Cerebellar nuclear complex (tissue), 1 donor: ENCODE data around the gene TUBB2B.
A peak's percentile ranks its signal among the peaks of the same experiment; 100 is the strongest.
"Not testable (repeated sequence)": the region's sequence is repeated elsewhere in the genome, so short reads cannot be mapped to it uniquely, and the experiment has no call there.

Experiments
- DNase-seq, 2 experiments: peaks; one replicate each; lab custom pipeline; 2025; lab: John Stamatoyannopoulos, UW

Gene TUBB2B

DNA sequence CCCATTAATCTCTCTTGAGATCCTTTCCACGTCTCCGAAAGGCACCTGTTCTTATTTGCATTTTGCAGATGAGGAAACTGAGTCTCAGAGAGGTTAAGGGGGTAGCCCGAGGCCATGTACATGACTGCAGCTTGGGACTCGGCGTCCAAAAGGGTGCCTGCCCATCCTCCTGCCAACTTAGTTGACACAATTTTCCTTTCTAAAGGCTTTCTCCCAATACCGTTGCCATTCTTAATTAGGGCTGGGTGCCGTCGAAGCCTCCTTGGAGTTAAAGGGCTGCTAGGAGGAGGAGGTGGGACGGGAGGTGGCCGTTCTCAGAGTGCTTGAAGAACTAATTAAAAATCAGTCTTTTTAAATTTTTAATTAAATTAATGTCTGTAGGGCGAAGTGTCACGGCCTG is 30.7 kb upstream of the TUBB2B start:
- no peak for DNase-seq

DNA sequence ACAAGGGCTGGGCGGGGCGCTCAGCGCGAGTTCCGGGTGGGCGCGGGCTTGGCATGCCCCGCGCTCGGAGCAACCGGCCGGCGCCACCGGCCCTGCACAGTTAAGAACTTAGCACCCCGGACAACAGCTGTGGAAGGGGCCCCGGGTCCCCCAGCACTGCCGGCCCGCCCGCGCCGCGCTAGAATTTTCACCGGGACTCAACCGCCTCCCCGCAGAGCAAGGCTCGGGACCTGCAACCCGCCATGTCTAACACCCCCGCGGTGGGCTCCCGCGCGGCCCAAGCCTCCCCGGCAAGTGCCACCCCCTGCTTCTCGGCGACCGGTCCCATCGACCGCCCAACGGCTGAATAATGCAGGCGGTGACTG is 26.1 kb upstream of the TUBB2B start:
- DNase-seq = no peak

DNA sequence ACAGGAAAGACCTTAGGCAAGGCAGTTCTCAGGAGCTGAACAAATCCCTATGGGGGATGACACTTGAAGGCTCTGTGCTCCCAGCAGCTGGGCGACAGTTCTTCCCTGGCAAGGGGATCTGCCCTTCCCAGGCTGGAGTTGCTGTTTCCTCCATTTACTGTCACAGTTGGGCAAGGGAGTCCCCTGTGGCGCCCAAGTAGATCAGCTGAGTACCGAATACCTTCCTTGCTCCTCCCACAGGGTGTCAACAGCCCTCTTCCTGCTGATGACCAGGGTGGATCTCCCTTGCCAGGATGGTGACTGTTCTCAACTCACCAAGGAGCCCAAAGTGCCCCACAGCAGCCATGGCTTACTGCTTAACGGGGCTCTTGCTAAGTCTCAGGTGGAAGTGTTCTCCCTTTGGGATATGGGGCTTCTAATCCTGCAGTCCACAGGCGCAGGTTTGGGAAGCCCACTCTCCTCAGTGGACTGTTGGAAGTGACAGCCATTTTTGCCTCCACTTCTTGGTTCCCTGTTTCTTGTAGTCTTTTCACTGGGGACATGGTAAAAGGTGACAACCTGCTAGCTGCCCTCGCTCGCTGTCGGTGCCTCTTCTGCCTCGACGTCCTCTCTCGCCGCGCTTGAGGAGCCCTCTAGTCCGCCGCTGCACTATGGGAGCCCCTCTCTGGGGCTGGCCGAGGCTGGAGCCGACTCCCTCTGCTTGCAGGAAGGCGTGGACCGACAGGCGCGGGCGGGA is 25.6 kb upstream of the TUBB2B start:
- DNase-seq = no peak

DNA sequence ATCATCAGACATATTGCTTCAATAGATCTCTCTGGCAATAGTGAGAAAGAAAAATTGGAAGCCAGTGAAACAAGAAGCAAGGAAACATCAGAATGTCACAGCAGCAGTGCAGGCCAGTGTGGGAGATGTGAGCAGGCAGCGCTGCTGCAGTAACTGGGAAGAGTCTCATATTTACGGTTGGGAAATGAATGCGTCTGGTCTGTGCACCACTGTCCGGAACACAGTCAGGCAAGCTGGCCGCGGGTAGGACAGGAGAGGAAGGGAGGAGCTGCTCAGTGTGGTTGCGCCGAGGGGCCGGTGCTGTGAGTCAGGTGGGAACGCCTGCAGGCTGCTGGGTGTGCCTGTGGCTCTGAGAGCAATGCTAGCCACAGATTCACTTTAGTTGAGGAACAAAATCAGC is 24.9 kb upstream of the TUBB2B start:
- no peak for DNase-seq

DNA sequence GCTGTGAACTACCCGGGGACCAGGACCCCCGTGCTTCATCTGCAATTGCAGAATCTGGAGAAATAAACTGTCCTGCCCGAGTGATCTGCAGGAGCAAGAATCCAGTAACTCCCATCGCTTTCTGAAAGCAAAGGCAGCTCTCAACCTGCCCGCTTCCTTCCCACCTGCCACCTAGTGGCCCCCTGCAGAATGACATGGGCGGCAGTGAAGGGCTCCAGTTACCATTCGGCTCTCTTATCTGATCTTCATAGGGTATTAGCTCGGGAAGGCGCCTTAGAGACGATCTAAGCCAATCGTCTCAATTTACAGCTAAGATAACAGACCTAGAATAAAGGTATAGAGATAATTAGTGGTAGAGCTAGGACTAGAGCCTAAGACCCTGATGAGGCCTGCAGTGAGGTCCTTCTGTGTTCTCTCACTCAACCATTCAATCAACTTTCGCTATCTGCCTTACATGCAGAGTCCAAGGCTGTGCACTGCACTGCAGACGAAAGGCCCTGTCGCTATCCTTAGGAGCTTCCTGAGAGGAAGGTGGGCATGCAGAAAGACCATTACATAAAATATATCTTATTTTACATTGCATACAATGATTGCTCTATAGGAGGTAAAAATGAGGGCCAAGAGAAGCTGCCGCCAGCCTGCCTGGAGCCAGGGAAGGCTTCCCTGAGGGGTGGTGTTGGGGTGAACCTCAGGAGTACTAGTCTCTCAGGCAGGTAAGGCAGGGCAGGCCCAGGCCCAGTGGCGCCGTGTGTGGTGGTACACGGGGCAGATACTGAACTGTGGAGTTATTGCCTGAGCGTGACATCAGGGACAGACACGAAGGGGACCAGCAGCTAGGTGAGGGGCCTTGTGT is 24.2 kb upstream of the TUBB2B start:
- peak; percentile 43 to 74 for DNase-seq

DNA sequence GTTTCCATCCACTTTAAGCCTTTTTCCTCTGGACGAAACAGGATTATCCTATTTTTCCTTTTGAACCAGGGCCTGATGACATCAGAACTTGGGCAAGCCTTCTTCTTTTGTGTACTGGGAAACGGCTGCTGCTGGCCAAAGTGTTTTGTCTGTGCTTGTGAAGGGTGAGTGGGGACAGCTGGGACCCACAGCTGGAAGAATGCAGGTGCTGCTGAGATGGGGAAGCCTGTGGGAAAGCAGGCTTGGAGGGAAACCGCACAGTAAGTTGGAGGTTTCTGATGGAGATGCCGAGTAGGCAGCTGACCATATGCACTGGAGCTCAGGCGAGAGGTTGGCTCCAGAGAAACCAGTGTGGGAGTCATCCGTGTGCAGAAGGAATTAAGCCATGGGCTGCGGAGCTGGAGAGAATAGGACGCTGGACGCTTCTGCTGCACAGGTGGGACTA is 22.8 kb upstream of the TUBB2B start:
- DNase-seq = no peak

DNA sequence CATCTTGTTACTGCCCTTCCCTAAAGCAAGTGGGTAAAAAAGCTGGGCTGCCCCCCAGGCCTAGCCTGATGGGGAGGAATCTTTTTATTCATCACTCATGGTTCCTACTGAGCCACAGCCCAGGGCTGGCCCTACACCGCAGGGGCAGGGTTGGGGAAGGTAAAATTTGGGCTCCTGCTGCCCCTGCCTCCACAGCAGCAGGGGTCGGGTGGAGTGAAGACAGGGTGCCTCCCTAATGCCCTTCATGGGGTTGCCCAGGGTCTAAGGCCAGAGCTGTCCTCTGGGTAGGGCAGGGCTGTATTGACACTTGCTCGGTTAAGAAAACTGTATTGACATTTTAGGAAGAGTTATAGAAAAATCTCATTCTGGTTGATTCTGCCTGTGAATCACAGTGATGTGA is 22.4 kb upstream of the TUBB2B start:
- no peak for DNase-seq

DNA sequence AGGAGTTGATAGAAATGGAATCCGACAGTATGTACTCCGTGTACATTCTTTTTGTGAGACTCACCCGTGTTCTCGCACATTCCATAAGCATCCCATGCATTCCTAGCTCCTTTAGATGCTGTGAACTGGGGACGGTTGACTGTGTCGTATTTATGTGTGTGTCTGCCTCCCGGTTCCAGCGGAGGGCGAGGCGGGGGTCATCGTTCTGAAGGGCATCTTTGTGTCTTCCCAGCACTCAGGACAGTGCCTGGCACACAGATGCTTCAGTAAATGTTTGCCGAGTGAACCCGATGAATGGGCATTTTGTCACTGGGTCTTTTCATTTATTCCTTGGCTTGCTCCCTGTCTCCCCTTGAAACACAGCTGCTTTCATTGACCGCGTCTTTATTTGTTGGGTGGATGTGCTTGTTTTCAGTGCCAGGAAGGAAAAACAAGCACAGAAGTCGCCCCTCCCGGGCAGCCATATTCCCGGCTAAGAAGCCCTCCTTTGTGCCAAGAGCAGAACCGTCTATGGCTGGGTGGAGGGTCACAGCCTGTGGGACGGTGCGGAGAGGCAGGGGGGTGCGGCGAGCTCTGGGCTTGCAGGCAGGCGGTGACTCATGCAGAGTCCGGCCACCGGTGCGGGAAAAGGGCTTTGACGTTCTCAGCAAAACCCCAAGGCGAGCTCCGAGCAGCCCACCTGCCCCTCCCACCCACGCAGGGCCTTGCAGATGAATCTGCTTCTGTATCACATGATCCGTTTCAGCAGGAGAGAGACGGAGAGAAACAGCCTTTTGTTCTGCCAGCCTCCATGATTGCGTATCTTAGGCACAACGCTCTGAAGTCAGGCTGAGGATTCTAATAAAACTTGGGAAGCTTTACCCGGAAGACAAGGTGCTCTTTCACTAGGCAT is 20.0 kb upstream of the TUBB2B start:
- DNase-seq = peak in 1 of 2 experiments; percentile 41

DNA sequence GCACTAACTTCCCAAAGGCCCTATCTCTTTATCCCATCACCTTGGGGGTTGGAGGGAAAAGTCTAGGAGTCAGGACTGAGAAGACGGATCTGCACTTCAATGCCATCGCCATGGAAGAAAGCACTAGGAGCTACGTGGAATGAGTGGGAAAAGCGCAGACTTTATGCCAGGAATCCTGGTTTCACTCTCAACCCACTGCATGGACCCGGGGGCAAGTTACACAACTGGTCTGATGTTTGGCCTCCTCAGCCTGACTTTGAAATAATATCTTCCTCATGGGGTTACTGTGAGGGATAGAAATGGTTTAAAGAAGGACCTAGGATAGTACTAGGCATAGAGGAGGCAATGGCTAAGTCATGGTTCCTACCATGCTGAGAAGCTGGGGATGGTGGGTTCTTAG is 17.8 kb upstream of the TUBB2B start:
- no peak for DNase-seq

DNA sequence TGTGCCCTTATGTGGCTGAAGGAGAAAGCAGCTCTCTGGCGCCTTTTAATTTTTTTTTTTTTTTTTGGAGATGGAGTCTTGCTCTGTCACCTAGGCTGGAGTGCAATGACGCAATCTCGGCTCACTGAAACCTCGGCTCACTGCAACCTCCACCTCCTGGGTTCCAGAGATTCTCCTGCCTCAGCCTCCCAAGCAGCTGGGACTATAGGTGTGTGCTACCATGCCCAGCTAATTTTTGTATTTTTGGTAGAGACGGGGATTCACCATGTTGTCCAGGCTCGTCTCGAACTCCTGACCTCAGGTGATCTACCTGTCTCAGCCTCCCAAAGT is 17.3 kb upstream of the TUBB2B start:
- DNase-seq = not testable (repeated sequence)

DNA sequence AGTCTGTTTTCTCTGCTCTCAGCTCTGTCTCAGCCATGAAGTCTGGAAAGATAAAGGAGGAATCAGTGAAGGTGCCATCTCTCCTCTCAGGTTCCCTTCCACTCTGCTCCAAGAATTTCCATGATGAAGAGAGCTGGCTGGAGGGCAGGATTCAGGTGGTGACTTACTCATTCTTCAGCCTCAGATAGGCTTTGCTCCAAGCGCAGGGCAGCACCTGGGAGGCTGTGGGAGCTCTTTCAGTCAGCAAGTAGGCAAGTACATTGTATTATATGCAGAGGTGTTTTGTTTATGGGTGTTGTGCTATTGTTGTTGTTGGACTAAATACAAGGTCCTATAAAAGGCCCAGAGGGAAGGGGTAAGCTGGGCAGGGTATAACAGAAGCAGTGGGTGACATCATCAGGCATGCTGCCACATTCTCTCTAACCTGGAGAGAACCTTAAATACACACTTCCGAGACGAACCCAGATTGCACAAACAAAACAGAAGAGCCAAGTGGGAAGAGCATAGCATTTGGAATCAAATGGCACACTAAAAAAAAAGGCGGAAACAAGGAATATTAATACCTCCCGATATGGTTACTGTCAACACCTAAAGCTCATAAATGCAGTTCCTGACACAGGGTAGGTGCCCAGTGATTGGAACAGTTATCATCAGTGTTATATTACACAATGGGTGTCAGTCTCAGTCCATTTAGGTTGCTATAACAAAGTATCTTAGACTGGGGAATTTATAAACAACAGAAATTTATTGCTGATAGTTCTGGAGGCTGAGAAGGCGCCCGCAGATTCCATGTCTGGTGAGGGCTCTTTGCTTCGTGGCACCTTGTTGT is 16.8 kb upstream of the TUBB2B start:
- no peak for DNase-seq

DNA sequence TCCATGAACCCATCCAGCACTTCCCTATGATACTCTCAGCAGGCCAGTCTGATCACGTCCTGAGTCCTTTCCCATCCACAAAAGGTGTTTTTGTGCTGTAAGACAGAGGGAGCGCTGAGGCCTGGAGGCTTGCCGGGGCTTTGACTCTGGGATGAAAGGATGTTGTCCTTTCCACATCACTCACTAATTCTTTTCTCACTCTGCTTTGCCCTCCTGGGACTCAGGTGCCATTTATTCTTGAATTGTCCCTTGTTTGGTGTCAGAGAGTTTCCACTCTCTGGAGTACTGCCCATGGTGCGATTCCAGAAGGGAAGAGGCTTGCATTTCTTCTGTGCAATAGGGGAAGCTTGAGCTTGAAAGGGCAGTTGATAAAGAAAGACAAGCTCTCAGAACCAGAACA is 15.3 kb upstream of the TUBB2B start:
- DNase-seq = no peak

DNA sequence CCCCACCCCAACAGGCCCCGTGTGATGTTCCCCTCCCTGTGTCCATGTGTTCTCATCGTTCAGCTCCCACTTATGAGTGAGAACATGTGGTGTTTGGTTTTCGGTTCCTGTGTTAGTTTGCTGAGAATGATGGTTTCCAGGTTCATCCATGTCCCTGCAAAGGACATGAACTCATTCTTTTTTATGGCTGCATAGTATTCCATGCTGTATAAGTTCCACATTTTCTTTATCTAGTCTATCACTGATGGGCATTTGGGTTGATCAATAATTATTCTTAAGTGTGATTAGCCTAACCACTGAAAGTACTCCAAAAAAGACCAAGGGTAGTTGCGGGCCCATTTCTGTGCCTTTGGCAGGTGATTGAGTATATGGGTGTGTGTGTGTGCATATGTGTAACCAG is 14.3 kb upstream of the TUBB2B start:
- not testable (repeated sequence) for DNase-seq

DNA sequence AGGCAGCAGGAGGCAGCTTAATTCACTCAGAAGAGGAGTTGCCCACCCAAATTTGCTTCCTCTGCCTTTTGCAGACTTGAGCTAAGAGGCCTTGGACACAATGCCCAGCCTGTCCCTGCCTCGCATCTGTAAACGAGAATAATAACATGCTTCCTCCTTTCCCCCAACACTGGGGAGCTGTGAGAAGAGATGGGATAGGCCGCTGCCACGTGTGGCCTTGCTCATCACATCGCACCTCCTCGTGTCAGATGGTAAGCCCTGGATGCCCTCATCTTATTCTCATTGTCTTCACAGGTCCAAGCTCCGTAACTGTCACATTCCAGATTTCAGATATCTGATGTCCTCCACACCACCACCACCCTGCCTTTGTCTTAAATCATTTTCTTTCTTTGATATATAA is 13.1 kb upstream of the TUBB2B start:
- no peak for DNase-seq

DNA sequence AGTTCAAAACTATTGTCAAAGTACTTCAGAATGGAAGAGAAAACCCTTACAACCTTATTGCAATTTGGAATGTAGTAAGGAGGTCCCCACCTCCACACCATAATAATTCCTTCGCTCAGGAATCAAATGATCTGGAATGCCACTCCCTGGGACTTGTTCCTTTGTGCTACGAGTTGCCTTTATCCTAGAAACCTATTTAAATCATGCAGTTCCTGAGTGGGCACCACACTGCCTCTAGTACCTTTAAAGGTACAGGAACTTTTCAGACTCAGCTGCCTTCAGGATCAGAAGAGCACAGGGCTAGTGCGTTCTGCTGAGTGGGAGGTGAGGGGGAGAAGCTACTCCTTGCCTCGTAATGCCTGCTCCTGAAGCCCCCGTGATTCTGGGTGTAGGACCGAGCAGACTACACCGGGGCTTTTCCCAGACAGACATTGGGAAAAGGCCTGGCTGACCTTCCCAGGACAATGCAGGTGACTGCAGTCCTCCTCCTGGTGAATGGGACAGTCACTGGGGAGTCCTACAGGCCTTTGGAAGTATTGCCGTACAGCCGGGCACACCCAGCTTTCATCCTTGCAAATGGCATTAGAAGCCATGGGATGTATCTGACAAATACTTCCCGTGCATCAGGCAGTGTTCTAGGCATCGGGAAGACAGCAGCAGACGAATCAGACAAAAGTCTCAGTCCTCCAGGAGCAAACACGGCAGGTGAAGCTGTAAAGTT is 11.8 kb upstream of the TUBB2B start:
- DNase-seq = no peak

DNA sequence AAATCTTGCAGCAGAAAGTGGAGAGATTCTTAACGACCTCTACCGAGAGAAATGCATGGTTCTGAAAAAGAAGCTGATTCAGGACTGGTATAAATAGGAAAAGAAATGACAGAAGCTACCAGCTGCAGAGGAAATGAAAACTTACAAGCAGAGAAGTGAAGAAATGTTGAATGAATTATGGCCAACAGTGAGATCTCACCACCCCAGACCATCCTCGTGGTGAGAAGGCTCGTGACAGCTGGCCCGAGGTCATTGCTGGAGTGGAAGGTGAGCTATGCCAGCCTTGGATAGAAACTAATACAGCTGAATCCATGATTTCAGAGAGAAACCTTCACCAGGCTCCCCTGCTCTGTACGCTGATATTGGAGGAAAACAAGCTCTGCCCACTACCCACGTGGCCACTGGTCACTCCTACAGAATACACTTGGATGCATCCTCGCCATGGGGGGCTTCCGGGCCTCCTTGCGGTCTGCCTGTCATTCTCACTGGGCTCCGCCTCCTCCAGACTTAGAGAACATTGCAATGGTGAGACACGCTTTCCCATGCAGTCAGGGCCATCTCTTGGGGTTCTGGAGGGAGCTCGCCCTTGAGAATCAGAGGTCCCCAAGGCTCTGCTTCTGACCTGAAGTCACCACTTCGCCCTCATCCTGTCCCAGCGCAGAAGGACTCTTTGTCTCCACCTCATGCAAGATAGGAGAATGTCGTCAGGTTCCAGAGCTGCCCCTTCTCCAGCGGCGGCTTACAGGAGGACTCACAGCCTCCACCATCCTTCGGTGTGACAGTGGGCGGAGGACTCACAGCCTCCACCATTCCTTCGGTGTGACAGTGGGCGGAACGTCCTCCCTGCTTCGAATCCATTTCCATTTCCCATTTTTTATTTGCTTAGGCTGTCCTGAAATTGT is 10.6 kb upstream of the TUBB2B start:
- no peak for DNase-seq

DNA sequence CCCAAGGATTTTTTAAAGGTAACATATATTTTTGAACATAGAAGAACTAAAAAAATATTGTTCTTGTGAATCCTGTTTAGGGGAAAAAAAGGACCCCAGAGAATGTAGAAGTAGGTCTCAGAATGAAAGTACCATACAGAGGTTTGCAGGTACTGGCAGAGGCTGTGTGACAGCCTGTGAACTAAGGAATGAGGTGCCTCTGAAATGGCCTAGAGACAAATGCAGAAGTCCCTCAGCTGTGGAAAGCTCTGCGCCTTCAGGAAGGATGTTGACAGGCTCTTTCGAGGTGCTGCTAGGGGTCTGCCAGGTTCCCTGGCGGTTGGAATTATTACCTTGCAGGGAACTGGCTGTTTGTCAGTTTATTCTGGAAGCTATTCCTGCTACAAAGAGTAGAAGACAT is 8.6 kb upstream of the TUBB2B start:
- no peak for DNase-seq

DNA sequence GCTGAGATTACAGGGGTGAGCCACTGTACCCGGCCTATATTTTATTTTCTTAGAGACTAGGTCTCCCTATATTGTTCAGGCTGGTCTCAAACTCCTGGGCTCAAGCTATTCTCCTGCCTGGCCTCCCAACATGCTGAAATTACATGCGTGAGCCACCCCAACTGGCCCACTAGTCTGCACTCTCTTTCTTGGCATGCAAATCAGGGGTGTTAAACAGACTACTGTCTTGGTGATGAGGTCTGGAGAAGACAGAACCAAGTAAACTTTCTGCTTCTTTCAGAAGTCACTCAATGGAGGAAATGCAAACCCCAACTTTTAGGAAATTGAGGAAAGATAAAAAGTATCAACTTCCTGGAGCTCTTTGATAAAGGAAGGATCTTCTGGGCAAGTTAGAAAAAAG is 8.0 kb upstream of the TUBB2B start:
- DNase-seq = no peak

DNA sequence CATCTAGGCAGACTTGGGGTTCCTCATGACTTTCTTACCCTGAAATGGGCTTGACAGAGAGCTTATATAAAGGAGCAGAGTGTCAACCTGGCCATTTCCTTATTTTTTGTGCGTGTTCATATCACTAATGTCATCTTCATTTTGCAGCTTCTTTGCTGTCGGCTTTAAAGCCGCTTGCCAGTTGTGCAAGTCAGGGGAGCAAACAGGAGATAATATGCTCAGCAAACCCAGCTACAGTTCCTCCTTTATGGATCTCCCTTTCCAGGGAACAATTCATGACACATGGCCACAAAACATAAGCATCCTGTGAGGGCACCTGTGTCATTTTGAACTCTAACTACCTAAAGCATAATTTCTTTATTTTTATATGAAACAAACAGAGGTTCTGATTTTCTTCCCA is 6.5 kb upstream of the TUBB2B start:
- no peak for DNase-seq

DNA sequence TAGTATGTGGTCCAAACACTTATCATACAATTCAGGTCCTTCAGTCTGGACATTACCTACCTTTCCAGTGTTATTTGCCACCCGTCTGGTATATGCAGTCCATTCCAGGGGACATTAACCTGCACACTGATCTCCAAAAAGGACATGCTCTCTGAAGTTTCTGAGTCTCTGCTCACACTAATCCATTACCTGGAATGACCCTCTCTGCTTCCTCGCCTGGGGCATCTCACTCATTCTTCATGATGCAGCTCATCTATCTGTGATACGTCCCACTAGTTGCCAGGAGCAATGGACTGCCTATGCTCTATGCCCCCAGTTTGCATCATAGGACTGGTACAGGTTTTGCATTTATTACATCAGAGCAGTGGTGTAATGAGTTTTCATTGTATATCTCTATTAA is 5.9 kb upstream of the TUBB2B start:
- DNase-seq = no peak
